Measurements from ENCODE around the gene CARD11. TPM values are rescaled to one million over a fixed set of nuclear protein-coding genes. Genes with fewer than 3 reads are reported as not detected.

The CARD11 gene
- total RNA-seq, 3 donors from 2014 or later: 0.80 to 2.9 (median 2.0) TPM

GRCh38 chr7:2923886-2924574, 119.6 kb downstream of the CARD11 start:
- no peak for DNase-seq (ENCODE audit: low spot score in 2 of 2)
- no peak overlapping the region for H3K4me3 ChIP-seq
- H3K9me3 ChIP-seq: no peaks in the 10 kb centered on the region
- H3K36me3 ChIP-seq: no peaks in the 10 kb centered on the region
- no peak overlapping the region for H3K27ac ChIP-seq
- intact Hi-C loops (cut with DNase I; ENCODE audit: low total_unique reads): no loop called here
- TF ChIP-seq POLR2A (IDR thresholded peaks at IDR 0.05): no peak
- TF ChIP-seq POLR2AphosphoS5 (IDR thresholded peaks at IDR 0.05): no peak
- no peak for TF ChIP-seq CTCF (IDR thresholded peaks at IDR 0.05)
- no peaks in the 10 kb centered on the region for H3K4me1 ChIP-seq
- H3K27me3 ChIP-seq: peaks cover 0 to 28% of the 10 kb centered on the region in 2 donors

GRCh38 chr7:2923291-2923781, 120.3 kb downstream of the CARD11 start:
- Histone ChIP-seq H3K36me3 (no peaks in the 10 kb centered on the region), H3K27me3 (peaks cover 0 to 21% of the 10 kb centered on the region in 2 donors), H3K27ac (no peak overlapping the region), H3K9me3 (no peaks in the 10 kb centered on the region), H3K4me3 (no peak overlapping the region), H3K4me1 (no peaks in the 10 kb centered on the region)
- TF ChIP-seq POLR2AphosphoS5 (IDR thresholded peaks at IDR 0.05): no peak
- TF ChIP-seq POLR2A (IDR thresholded peaks at IDR 0.05): no peak
- TF ChIP-seq CTCF (IDR thresholded peaks at IDR 0.05): no peak
- DNase-seq (ENCODE audit: low spot score in 2 of 2): no peak
- intact Hi-C loops (cut with DNase I; ENCODE audit: low total_unique reads): no loop called here

GRCh38 chr7:2922866-2923265, 120.8 kb downstream of the CARD11 start:
- H3K9me3 ChIP-seq: no peaks in the 10 kb centered on the region
- H3K27ac ChIP-seq: no peak overlapping the region
- no peaks in the 10 kb centered on the region for H3K4me1 ChIP-seq
- no peak for TF ChIP-seq POLR2A (IDR thresholded peaks at IDR 0.05)
- no peak for TF ChIP-seq POLR2AphosphoS5 (IDR thresholded peaks at IDR 0.05)
- TF ChIP-seq CTCF (IDR thresholded peaks at IDR 0.05): no peak
- no peak overlapping the region for H3K4me3 ChIP-seq
- H3K36me3 ChIP-seq: no peaks in the 10 kb centered on the region
- intact Hi-C loops (cut with DNase I; ENCODE audit: low total_unique reads): no loop called here
- H3K27me3 ChIP-seq: peaks cover 0 to 19% of the 10 kb centered on the region in 2 donors
- no peak for DNase-seq (ENCODE audit: low spot score in 2 of 2)

GRCh38 chr7:2922348-2922691, 121.3 kb downstream of the CARD11 start:
- DNase-seq (ENCODE audit: low spot score in 2 of 2): no peak
- Histone ChIP-seq H3K9me3 (no peaks in the 10 kb centered on the region), H3K27me3 (peaks cover 0 to 19% of the 10 kb centered on the region in 2 donors)

More at GRCh38 chr7:2922348-2922691, 121.3 kb downstream of the CARD11 start:
- H3K27ac ChIP-seq: no peak overlapping the region
- TF ChIP-seq POLR2A (IDR thresholded peaks at IDR 0.05) (no peak), POLR2AphosphoS5 (IDR thresholded peaks at IDR 0.05) (no peak), CTCF (IDR thresholded peaks at IDR 0.05) (no peak)
- H3K4me3 ChIP-seq: no peak overlapping the region
- intact Hi-C loops (cut with DNase I; ENCODE audit: low total_unique reads): no loop called here
- H3K36me3 ChIP-seq: no peaks in the 10 kb centered on the region
- H3K4me1 ChIP-seq: no peaks in the 10 kb centered on the region
